ENCODE data around the gene ACOX2. TPM values are rescaled to one million over a fixed set of nuclear protein-coding genes. Genes with fewer than 3 reads are reported as not detected.

ACOX2 gene
- total and polyA plus RNA-seq, 12 donors: 7.6 to 64.9 (median 34.9) TPM

DNA sequence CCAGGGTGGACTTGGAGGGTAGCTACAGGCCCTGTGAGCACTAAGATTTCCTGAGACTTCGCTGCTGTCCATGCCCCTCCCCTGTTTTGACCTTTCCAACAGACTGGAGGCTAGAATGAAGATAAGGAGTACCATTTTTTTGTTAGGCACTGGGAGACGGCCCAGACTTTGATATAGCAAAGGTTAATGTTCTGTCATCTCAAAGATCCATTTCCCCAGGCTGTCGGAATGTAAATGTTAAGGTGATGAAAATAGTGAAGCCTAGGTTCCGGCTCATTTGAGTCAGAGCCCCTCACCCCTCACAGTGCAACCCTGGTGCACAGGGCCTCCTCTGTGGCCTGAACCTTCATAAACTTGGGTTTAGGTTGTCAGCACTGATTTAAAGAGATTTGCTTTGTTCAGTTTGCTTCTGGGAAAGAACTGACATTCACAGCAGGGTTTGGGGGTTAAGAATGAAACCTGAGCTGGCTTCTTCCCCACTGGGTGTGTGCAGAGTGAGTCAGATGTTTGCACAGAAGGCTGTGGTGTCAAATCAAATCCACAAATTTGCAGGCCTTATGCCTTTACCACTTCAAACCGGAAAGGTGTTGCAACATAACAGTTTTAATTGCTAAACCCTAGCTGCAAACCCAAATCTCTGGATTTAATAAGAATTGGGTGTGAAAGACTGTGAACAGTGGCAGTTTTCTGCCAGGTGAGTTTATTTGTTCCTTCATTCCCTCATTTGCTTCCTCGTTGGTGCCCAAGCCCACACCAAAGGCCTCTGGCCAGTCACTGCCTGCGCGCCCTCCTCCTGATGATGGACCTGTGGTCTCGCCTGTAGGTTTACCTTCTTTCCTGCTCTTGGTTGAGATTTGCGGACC, 65.7 kb downstream of the ACOX2 start:
- Histone ChIP-seq H3K27me3 (no peaks in the 10 kb centered on the region), H3K9me3 (no peaks in the 10 kb centered on the region), H3K4me1 (peaks cover 0 to 57% (median 10%) of the 10 kb centered on the region in 9 donors), H3K36me3 (no peaks in the 10 kb centered on the region), H3K27ac (peak overlapping the region in 3 of 10 donors; percentile 5 to 78 (median 26)), H3K4me3 (no peak overlapping the region)
- WGBS, 2 donors: 56 to 61% methylated on average over 10 of the region's 10 CpGs
- TF ChIP-seq CTCF (IDR thresholded peaks at IDR 0.05): no peak
- ATAC-seq (peak in 7 of 8 donors; percentile 31 to 82 (median 55)), DNase-seq (no peak)
- intact Hi-C loops (cut with DNase I): no loop called here

- Histone ChIP-seq H3K4me1 (peaks cover 0 to 50% (median 10%) of the 10 kb centered on the region in 9 donors), H3K4me3 (no peak overlapping the region), H3K27ac (peak overlapping the region in 3 of 10 donors; percentile 5 to 78 (median 26)), H3K36me3 (no peaks in the 10 kb centered on the region), H3K27me3 (no peaks in the 10 kb centered on the region), H3K9me3 (no peaks in the 10 kb centered on the region)
- peak in 2 of 8 donors; percentile 10 to 27 for ATAC-seq
- TF ChIP-seq CTCF (IDR thresholded peaks at IDR 0.05): no peak
- intact Hi-C loops (cut with DNase I): no loop called here
- 93 to 98% methylated on average over 12 of the region's 12 CpGs for WGBS, 2 donors
- no peak for DNase-seq
Measured at GRCh38 chr3:58470363-58471024, 66.5 kb downstream of the ACOX2 start.

DNA sequence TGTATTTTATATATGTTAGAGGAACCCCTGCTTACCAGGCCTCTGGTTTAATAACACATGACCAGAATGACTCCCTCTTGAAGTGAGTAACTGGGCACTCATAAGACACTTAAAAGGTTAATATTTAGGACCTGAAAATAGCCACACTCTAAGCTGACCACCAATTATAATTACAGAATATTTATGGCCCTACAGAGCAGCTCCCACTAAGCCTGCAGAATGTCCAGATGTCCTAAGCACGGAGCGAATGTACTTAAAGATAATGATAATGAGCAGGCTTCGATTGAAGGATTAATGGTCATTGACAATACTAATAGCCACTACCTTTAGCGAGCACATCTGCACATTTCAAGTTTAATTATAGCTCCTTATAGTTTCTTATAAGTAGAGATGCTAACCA, 67.9 kb downstream of the ACOX2 start:
- intact Hi-C loops (cut with DNase I): loop anchor here in 1 of 10 donors (5.0 kb wide), 1 partner anchor 63 kb away; no protein-coding TSS in a partner anchor
- Histone ChIP-seq H3K27ac (no peak overlapping the region), H3K9me3 (no peaks in the 10 kb centered on the region), H3K27me3 (no peaks in the 10 kb centered on the region), H3K4me1 (peaks cover 0 to 37% (median 10%) of the 10 kb centered on the region in 9 donors), H3K36me3 (no peaks in the 10 kb centered on the region), H3K4me3 (no peak overlapping the region)
- DNase-seq (no peak), ATAC-seq (no peak)
- WGBS, 2 donors: 53 to 63% methylated on average over 4 of the region's 4 CpGs
- no peak for TF ChIP-seq CTCF (IDR thresholded peaks at IDR 0.05)

DNA sequence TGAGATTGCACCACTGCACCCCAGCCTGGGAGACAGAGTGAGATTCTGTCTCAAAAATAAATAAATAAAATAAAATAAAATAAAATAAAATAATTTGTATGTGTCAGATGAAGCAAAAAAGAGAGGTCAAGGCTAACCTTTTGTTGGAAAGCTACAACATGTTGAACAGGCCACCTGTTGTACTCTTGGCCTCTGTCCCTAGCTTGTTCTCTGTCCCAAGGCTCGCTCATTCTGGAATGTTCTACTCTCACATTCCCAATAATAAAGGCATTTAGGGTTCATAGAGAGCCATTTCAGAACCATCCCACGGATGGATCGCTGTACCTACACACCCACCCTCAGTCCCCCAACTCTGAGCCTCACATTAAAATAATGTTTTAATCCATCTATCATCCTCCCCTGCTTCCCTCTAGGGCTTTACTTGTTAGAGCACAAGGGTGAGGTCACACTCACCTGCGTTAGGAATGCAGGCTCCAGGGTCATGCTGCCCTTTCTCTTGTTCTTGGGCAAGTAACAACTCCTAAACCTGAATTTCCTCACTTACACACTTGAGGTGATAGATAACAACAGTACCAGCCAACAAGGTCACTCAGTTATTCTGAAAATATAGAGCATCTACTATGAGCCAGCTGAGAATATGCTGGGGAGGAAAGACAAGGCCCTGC, 70.0 kb downstream of the ACOX2 start:
- Histone ChIP-seq H3K4me3 (no peak overlapping the region), H3K27ac (no peak overlapping the region), H3K36me3 (no peaks in the 10 kb centered on the region), H3K9me3 (no peaks in the 10 kb centered on the region), H3K27me3 (no peaks in the 10 kb centered on the region), H3K4me1 (peaks cover 0 to 36% (median 18%) of the 10 kb centered on the region in 9 donors)
- ATAC-seq (no peak), DNase-seq (no peak)
- 89 to 96% methylated on average over 4 of the region's 4 CpGs for WGBS, 2 donors
- no peak for TF ChIP-seq CTCF (IDR thresholded peaks at IDR 0.05)
- intact Hi-C loops (cut with DNase I): loop anchor here in 1 of 10 donors (5.0 kb wide), 1 partner anchor 65 kb away; no protein-coding TSS in a partner anchor

Data from heart right ventricle (tissue), 16 donors.